Endodermal cell (in vitro differentiated cells): Measurements from ENCODE around the gene PLCH2. TPM values are rescaled to one million over a fixed set of nuclear protein-coding genes. Genes with fewer than 3 reads are reported as not detected.

Experiments
- DNase-seq: peaks from one replicate; pipeline ENCODE4 v3.0.0-alpha.2; 2017
- H3K27ac ChIP-seq: 2 replicates; pipeline ENCODE4 v1.5.1; 2013; ENCODE audit warnings: mild to moderate bottlenecking, low read depth, low read length, moderate library complexity
- H3K27me3 ChIP-seq: 2 replicates; pipeline ENCODE4 v1.6.1; 2013; ENCODE audit warnings: mild to moderate bottlenecking, low read length, moderate library complexity; ENCODE audit not compliant: insufficient read depth, control insufficient read depth, poor library complexity, severe bottlenecking
- H3K36me3 ChIP-seq: 2 replicates; pipeline ENCODE4 v1.7.0; 2013; ENCODE audit warnings: mild to moderate bottlenecking, low read length, moderate library complexity; ENCODE audit not compliant: control insufficient read depth, insufficient read depth
- H3K4me1 ChIP-seq: one replicate; pipeline ENCODE4 v1.7.0; 2013; ENCODE audit warnings: low read length; ENCODE audit not compliant: control insufficient read depth, insufficient read depth
- H3K4me3 ChIP-seq: 2 replicates; pipeline ENCODE4 v1.5.1; 2013; ENCODE audit warnings: mild to moderate bottlenecking, low read length, moderate library complexity
- H3K9ac ChIP-seq: 2 replicates; pipeline ENCODE4 v1.6.1; 2013; ENCODE audit warnings: mild to moderate bottlenecking, low read length, moderate library complexity; ENCODE audit not compliant: poor library complexity, severe bottlenecking; ENCODE audit errors: extremely low read depth
- H3K9me3 ChIP-seq: 2 replicates; pipeline ENCODE4 v1.6.1; 2013; ENCODE audit warnings: mild to moderate bottlenecking, low read length, moderate library complexity; ENCODE audit not compliant: control insufficient read depth
- H3K27ac Mint-ChIP-seq: 2 replicates; pipeline ENCODE4 v1.8.0; 2020; ENCODE audit warnings: mixed read lengths
- H3K27me3 Mint-ChIP-seq: 2 replicates; pipeline ENCODE4 v1.8.0; 2021; ENCODE audit warnings: mild to moderate bottlenecking, mixed read lengths; ENCODE audit not compliant: insufficient read depth
- H3K36me3 Mint-ChIP-seq: 2 replicates; pipeline ENCODE4 v1.8.0; 2020; ENCODE audit warnings: low read depth, mixed read lengths
- H3K4me1 Mint-ChIP-seq: 2 replicates; pipeline ENCODE4 v1.8.0; 2020; ENCODE audit warnings: mixed read lengths
- H3K4me3 Mint-ChIP-seq: 2 replicates; pipeline ENCODE4 v1.8.0; 2020; ENCODE audit warnings: mild to moderate bottlenecking, moderate library complexity, mixed read lengths
- H3K9me3 Mint-ChIP-seq: 2 replicates; pipeline ENCODE4 v1.8.0; 2020; ENCODE audit warnings: mild to moderate bottlenecking, mixed read lengths
- WGBS, 2 experiments: methylation state at CpG; one replicate each; pipeline versions ENCODE4 v1.1.5 to v1.1.7; 2013; ENCODE audit warnings: missing lambda C conversion rate in 2 of 2, mixed read lengths in 1 of 2; ENCODE audit not compliant: insufficient coverage in 1 of 2, insufficient read length in 1 of 2; 5-methylcytosine and 5-hydroxymethylcytosine counted together
- total RNA-seq, 2 donors: library from RNA; stranded (reverse); fragmentation: NEBNext Ultra II Directional in 1 of 2; extraction: Animal tissue kit (Norgen Biotek cat#: 25700) in 1 of 2; gene quantifications; 2 replicates in 1 of 2; 3 replicates in 1 of 2; pipeline ENCODE4 v1.2.1, GENCODE V29; 2021
- TF ChIP-seq, protein P1 (sequence below): fragments of 200-600 bp; sonication (generic); conservative IDR thresholded peaks from 2 replicates; pipeline ENCODE4 v1.5.0; 2021; ENCODE audit warnings: antibody characterized with exemption, mild to moderate bottlenecking

The PLCH2 gene
- total RNA-seq, 2 donors from 2014 or later, result 0.18 to 0.31 TPM

DNA sequence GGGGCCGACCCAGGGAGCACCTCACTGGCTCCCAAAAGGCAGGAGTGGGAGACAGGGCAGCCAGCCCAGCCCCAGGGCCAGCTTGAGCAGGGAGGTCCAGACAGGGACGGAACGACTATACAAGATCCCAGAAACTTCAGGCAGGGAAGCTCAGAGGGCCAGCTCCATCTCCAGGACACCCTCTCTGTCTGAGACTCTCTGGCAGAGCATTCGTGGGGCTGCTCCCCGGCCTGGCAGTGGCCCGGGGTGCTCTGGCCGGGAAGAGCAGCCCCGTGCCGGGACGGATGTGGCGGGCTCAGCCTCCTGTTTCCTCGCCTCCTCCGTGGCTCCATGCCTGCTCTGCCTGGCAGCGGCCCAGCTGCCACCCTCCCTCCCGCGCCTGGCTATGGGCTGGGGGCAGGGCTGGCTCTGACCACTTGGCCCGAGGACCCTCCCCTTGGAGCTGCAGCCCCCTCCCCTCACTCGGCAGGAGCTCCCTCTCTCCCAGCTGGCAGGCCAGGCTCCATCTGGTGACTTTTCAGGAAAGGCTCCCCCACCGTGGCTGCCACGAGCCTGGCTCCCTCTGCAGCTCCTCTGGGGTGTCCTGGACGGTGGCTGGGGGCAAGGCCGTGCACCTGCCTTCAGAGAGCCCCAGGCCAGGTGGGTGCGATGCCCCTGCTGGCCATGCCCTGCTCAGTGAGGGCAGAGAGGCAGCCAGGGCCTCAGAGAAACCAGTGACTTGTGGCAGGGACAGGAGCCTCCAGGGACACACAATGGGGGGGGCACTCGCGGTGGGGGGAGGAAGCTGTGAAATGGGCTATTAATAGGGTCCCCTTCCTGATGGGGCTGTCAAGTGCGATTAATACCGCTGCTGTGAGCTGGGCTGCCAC lies 5.6 kb upstream of the PLCH2 start:
- H3K9ac ChIP-seq, result no peak overlapping the region
- no peak overlapping the region for H3K4me3 Mint-ChIP-seq
- no peaks in the 10 kb centered on the region for H3K36me3 ChIP-seq
- no peak overlapping the region for H3K27ac ChIP-seq
- H3K4me3 ChIP-seq, result no peak overlapping the region
- no peaks in the 10 kb centered on the region for H3K27me3 ChIP-seq
- no peaks in the 10 kb centered on the region for H3K27me3 Mint-ChIP-seq
- H3K4me1 Mint-ChIP-seq, result no peaks in the 10 kb centered on the region
- H3K4me1 ChIP-seq, result no peaks in the 10 kb centered on the region
- H3K27ac Mint-ChIP-seq, result no peak overlapping the region
- H3K36me3 Mint-ChIP-seq, result no peaks in the 10 kb centered on the region
- H3K9me3 ChIP-seq, result no peaks in the 10 kb centered on the region
- no peak for DNase-seq
- no peaks in the 10 kb centered on the region for H3K9me3 Mint-ChIP-seq
- 78 to 84% methylated on average over 8 to 27 of the region's 27 CpGs for WGBS, 2 experiments
- TF ChIP-seq, protein P1, sequence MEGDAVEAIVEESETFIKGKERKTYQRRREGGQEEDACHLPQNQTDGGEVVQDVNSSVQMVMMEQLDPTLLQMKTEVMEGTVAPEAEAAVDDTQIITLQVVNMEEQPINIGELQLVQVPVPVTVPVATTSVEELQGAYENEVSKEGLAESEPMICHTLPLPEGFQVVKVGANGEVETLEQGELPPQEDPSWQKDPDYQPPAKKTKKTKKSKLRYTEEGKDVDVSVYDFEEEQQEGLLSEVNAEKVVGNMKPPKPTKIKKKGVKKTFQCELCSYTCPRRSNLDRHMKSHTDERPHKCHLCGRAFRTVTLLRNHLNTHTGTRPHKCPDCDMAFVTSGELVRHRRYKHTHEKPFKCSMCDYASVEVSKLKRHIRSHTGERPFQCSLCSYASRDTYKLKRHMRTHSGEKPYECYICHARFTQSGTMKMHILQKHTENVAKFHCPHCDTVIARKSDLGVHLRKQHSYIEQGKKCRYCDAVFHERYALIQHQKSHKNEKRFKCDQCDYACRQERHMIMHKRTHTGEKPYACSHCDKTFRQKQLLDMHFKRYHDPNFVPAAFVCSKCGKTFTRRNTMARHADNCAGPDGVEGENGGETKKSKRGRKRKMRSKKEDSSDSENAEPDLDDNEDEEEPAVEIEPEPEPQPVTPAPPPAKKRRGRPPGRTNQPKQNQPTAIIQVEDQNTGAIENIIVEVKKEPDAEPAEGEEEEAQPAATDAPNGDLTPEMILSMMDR, result no peak

DNA sequence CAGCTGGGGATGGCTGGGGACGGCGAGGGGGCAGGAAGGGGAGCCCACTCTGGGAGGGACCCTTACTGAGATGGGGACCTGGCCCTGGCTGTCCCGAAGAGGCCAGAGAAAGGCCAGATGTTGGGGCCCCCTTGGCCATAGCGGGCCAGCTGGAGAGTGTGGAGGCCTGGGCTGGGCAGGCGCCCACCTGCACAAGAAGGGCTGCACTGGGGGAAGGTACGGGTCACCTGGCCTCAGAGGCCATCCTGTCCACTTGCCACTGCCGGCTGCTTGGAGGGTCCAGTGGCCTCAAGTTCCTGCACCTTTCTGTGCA lies 5.0 kb upstream of the PLCH2 start:
- Mint-ChIP-seq H3K27ac (no peak overlapping the region), H3K27me3 (no peaks in the 10 kb centered on the region), H3K4me3 (no peak overlapping the region), H3K9me3 (no peaks in the 10 kb centered on the region), H3K36me3 (no peaks in the 10 kb centered on the region), H3K4me1 (no peaks in the 10 kb centered on the region)
- no peak overlapping the region for H3K27ac ChIP-seq
- TF ChIP-seq, protein P1, result no peak
- 90 to 91% methylated on average over 6 to 7 of the region's 7 CpGs for WGBS, 2 experiments
- no peaks in the 10 kb centered on the region for H3K4me1 ChIP-seq
- H3K36me3 ChIP-seq, result no peaks in the 10 kb centered on the region
- DNase-seq, result no peak
- H3K9me3 ChIP-seq, result no peaks in the 10 kb centered on the region
- no peak overlapping the region for H3K4me3 ChIP-seq
- H3K27me3 ChIP-seq, result no peaks in the 10 kb centered on the region
- H3K9ac ChIP-seq, result no peak overlapping the region

DNA sequence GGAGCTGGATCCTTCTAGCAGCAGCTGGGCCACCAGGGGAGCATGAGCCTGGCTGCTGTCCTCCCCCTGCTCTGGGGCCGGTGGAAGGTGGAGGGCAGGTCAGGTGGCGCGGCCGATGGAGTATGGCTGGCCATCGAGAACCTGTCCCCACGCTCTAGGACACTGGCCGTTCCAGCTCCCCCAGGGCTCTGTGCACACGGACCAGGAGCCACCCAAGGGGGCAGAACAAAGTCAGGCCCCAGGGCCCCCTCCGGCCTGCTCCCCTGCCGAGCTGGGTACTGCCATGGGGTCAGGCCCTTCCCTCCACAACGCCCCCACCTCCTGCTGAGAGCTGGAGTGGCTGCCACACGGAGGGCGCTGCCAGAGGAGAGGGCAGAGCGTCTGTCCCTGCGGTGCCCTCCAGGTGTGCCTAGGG lies 4.5 kb upstream of the PLCH2 start:
- Mint-ChIP-seq H3K9me3 (no peaks in the 10 kb centered on the region), H3K4me1 (no peaks in the 10 kb centered on the region), H3K4me3 (no peak overlapping the region), H3K36me3 (no peaks in the 10 kb centered on the region), H3K27me3 (no peaks in the 10 kb centered on the region), H3K27ac (no peak overlapping the region)
- no peaks in the 10 kb centered on the region for H3K4me1 ChIP-seq
- H3K4me3 ChIP-seq, result no peak overlapping the region
- TF ChIP-seq, protein P1, result no peak
- H3K27me3 ChIP-seq, result no peaks in the 10 kb centered on the region
- no peak overlapping the region for H3K27ac ChIP-seq
- H3K9me3 ChIP-seq, result no peaks in the 10 kb centered on the region
- no peak for DNase-seq
- WGBS, 2 experiments, result 87 to 95% methylated on average over 4 to 15 of the region's 15 CpGs
- no peaks in the 10 kb centered on the region for H3K36me3 ChIP-seq
- no peak overlapping the region for H3K9ac ChIP-seq
